GM21529 (cell line): ENCODE results near the gene TEX14.
"Not testable (repeated sequence)": the region's sequence is repeated elsewhere in the genome, so short reads cannot be mapped to it uniquely, and the experiment has no call there.

Experiments used
- ATAC-seq: cut with Tn5 transposase; IDR thresholded peaks from one replicate; pipeline ENCODE4 v1.9.1; 2021; ENCODE audit not compliant: unreplicated experiment

The TEX14 gene

GRCh38 chr17:58692239-58693055 is 602 bp upstream of the TEX14 start, which contains the start of gene RAD51C:
RAD51C (plus strand) TSS chr17:58692602; CDS start chr17:58692644, 42 bp downstream.
- ATAC-seq, result peak; percentile 95

- ATAC-seq, result not testable (repeated sequence)
These were observed 1.8 kb downstream of the TEX14 start for GRCh38 chr17:58690033-58690432.

- no peak for ATAC-seq
These were observed 3.3 kb downstream of the TEX14 start for GRCh38 chr17:58688521-58688920.

GRCh38 chr17:58686980-58687379 is 4.9 kb downstream of the TEX14 start:
- ATAC-seq, result no peak

GRCh38 chr17:58684462-58684861 is 7.4 kb downstream of the TEX14 start:
- not testable (repeated sequence) for ATAC-seq

GRCh38 chr17:58684003-58684402 is 7.8 kb downstream of the TEX14 start:
- no peak for ATAC-seq

- no peak for ATAC-seq
These were observed 11.8 kb downstream of the TEX14 start for GRCh38 chr17:58680038-58680369.

GRCh38 chr17:58679263-58680037 is 12.4 kb downstream of the TEX14 start:
- no peak for ATAC-seq

- not testable (repeated sequence) for ATAC-seq
These were observed 13.6 kb downstream of the TEX14 start for GRCh38 chr17:58678287-58678686.

GRCh38 chr17:58677194-58677880 is 14.5 kb downstream of the TEX14 start:
- no peak for ATAC-seq

- no peak for ATAC-seq
These were observed 19.9 kb downstream of the TEX14 start for GRCh38 chr17:58671969-58672368.

- ATAC-seq, result no peak
These were observed 22.0 kb downstream of the TEX14 start for GRCh38 chr17:58669853-58670252.

GRCh38 chr17:58668598-58668935 is 23.3 kb downstream of the TEX14 start:
- ATAC-seq, result no peak

- no peak for ATAC-seq
These were observed 23.8 kb downstream of the TEX14 start for GRCh38 chr17:58667934-58668597.

GRCh38 chr17:58666858-58667267 is 25.0 kb downstream of the TEX14 start:
- ATAC-seq, result no peak

GRCh38 chr17:58665946-58666857 is 25.6 kb downstream of the TEX14 start:
- ATAC-seq, result no peak

GRCh38 chr17:58664302-58664701 is 27.5 kb downstream of the TEX14 start:
- ATAC-seq, result no peak

- ATAC-seq, result no peak
These were observed 30.3 kb downstream of the TEX14 start for GRCh38 chr17:58661499-58661898.

GRCh38 chr17:58660621-58661020 is 31.2 kb downstream of the TEX14 start:
- no peak for ATAC-seq

GRCh38 chr17:58659714-58660084 is 32.1 kb downstream of the TEX14 start:
- ATAC-seq, result not testable (repeated sequence)
